HCT116 (cell line): ENCODE results near the gene SMS.

ENCODE experiments used
- CEBPB ChIP-seq: IDR thresholded peaks from 2 replicates; pipeline ENCODE4 v1.6.1; 2012; ENCODE audit warnings: low read depth
- EZH2 ChIP-seq: fragments of 200-600 bp; sonication (generic); IDR thresholded peaks from 2 replicates; pipeline ENCODE4 v1.6.1; 2017; ENCODE audit warnings: antibody characterized with exemption, mixed run types
- EZH2phosphoT487 ChIP-seq: fragments of 200-600 bp; IDR thresholded peaks from 2 replicates; pipeline ENCODE4 v1.6.1; 2018; ENCODE audit warnings: antibody characterized with exemption, borderline replicate concordance
- POLR2A ChIP-seq: IDR thresholded peaks from 2 replicates; pipeline ENCODE4 v1.7.0; 2011; ENCODE audit warnings: borderline replicate concordance; ENCODE audit not compliant: insufficient read depth, insufficient read length; ENCODE audit errors: extremely low read depth
- POLR2AphosphoS5 ChIP-seq: IDR thresholded peaks from 2 replicates; pipeline ENCODE4 v1.6.1; 2011; ENCODE audit warnings: mild to moderate bottlenecking, low read depth, low read length, moderate library complexity
- SIN3A ChIP-seq: IDR thresholded peaks from 2 replicates; pipeline ENCODE4 v1.6.1; 2012; ENCODE audit warnings: low read depth
- TCF7L2 ChIP-seq: IDR thresholded peaks from 2 replicates; pipeline ENCODE4 v1.7.0; 2011; ENCODE audit warnings: borderline replicate concordance, inconsistent platforms; ENCODE audit not compliant: insufficient read depth, insufficient read length; ENCODE audit errors: extremely low read depth
- YY1 ChIP-seq: IDR thresholded peaks from 2 replicates; pipeline ENCODE4 v1.6.1; 2011; ENCODE audit warnings: low read length, low read depth, moderate library complexity, mild to moderate bottlenecking; ENCODE audit not compliant: insufficient replicate concordance; ENCODE audit errors: extremely low read depth
- ZBTB33 ChIP-seq: IDR thresholded peaks from 2 replicates; pipeline ENCODE4 v1.6.1; 2011; ENCODE audit warnings: mild to moderate bottlenecking, low read length, moderate library complexity; ENCODE audit not compliant: insufficient replicate concordance; ENCODE audit errors: extremely low read depth
- TF ChIP-seq, protein P1 (sequence below), 3 experiments: fragments of 200-600 bp in 1 of 3; sonication (generic) in 1 of 3; IDR thresholded peaks in 2 of 3; conservative IDR thresholded peaks in 1 of 3; 2 replicates each; pipeline ENCODE4 v1.5.1; 2012 to 2017; ENCODE audit warnings: low read depth in 2 of 3, low read length in 2 of 3, antibody characterized with exemption in 1 of 3, borderline replicate concordance in 1 of 3, control low read depth in 1 of 3, mild to moderate bottlenecking in 1 of 3, mixed read lengths in 1 of 3, mixed run types in 1 of 3, moderate library complexity in 1 of 3; ENCODE audit not compliant: insufficient read depth in 1 of 3
- TF ChIP-seq, protein P2 (sequence below): IDR thresholded peaks from 2 replicates; pipeline ENCODE4 v1.6.1; 2012

DNA sequence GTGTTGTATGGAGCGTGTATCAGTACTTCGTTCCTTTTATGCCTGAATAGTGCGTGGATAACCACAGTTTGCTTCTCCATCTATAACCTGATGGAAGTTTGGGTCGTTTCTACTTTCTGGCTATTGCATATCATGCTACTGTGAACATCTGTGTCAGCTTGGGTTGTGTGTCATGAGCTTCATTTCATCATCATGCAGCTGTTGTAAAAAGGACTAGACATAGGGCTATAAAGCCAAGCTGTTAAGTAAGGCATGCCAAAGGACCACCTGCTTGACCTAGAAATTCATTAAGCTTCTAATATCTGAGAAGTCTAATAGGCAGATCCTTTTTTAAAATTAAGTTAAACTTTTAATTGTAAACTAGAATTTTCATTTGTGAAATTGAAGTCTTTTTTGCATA is 18.4 kb downstream of the SMS start:
- TF ChIP-seq SIN3A: no peak
- TF ChIP-seq, protein P1, sequence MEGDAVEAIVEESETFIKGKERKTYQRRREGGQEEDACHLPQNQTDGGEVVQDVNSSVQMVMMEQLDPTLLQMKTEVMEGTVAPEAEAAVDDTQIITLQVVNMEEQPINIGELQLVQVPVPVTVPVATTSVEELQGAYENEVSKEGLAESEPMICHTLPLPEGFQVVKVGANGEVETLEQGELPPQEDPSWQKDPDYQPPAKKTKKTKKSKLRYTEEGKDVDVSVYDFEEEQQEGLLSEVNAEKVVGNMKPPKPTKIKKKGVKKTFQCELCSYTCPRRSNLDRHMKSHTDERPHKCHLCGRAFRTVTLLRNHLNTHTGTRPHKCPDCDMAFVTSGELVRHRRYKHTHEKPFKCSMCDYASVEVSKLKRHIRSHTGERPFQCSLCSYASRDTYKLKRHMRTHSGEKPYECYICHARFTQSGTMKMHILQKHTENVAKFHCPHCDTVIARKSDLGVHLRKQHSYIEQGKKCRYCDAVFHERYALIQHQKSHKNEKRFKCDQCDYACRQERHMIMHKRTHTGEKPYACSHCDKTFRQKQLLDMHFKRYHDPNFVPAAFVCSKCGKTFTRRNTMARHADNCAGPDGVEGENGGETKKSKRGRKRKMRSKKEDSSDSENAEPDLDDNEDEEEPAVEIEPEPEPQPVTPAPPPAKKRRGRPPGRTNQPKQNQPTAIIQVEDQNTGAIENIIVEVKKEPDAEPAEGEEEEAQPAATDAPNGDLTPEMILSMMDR (IDR thresholded peaks at IDR 0.05 in 2 of 3, conservative IDR thresholded peaks at IDR 0.05 in 1 of 3; ENCODE audit: borderline replicate concordance in 1 of 3, insufficient read depth in 1 of 3, low read depth in 2 of 3, low read length in 2 of 3): no peak
- no peak for TF ChIP-seq POLR2A
- no peak for TF ChIP-seq POLR2AphosphoS5
- no peak for TF ChIP-seq ZBTB33
- TF ChIP-seq CEBPB: no peak
- no peak for TF ChIP-seq EZH2
- TF ChIP-seq, protein P2, sequence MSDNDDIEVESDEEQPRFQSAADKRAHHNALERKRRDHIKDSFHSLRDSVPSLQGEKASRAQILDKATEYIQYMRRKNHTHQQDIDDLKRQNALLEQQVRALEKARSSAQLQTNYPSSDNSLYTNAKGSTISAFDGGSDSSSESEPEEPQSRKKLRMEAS: no peak
- TF ChIP-seq EZH2phosphoT487: no peak
- no peak for TF ChIP-seq YY1
- TF ChIP-seq TCF7L2: no peak
